Thyroid gland (tissue), 4 donors: ENCODE measurements around the gene NXN. TPM values are rescaled to one million over a fixed set of nuclear protein-coding genes. Genes with fewer than 3 reads are reported as not detected.

Experiments
- DNase-seq, 2 donors: peaks; one replicate each; pipeline ENCODE4 v3.0.0-alpha.2; 2019
- H3K27ac ChIP-seq, 3 donors: fragments of 200-600 bp; sonication (generic); 1 replicate in 2 of 3; 2 replicates in 1 of 3; pipeline ENCODE4 v1.5.1; 2016 to 2019; ENCODE audit warnings: mild to moderate bottlenecking in 1 of 3, moderate library complexity in 1 of 3
- H3K27me3 ChIP-seq: fragments of 200-600 bp; sonication (generic); one replicate; pipeline ENCODE4 v1.5.1; 2019
- H3K36me3 ChIP-seq, 2 donors: fragments of 200-600 bp; sonication (generic); one replicate each; pipeline ENCODE4 v1.5.1; 2016 to 2019
- H3K4me1 ChIP-seq, 2 donors: fragments of 200-600 bp; sonication (generic); one replicate each; pipeline ENCODE4 v1.5.1; 2017 to 2019
- H3K4me3 ChIP-seq, 3 donors: fragments of 200-600 bp; sonication (generic); replicated peaks in 1 of 3; 1 replicate in 2 of 3; 2 replicates in 1 of 3; pipeline ENCODE4 v1.5.1; 2016; ENCODE audit warnings: mild to moderate bottlenecking in 1 of 3
- H3K9me3 ChIP-seq: fragments of 200-600 bp; sonication (generic); one replicate; pipeline ENCODE4 v1.5.1; 2017
- CTCF ChIP-seq, 6 experiments: fragments of 200-600 bp in 3 of 6; fragments of 450-650 bp in 3 of 6; sonication (generic) in 3 of 6; IDR thresholded peaks; one replicate each; pipeline ENCODE4 v1.5.1; 2016 to 2019; ENCODE audit warnings: antibody characterized with exemption in 6 of 6, mild to moderate bottlenecking in 2 of 6, inconsistent platforms in 1 of 6, moderate library complexity in 1 of 6
- POLR2A ChIP-seq, 2 donors: fragments of 450-650 bp; IDR thresholded peaks; one replicate each; pipeline ENCODE4 v1.6.1; 2017; ENCODE audit warnings: antibody characterized with exemption in 2 of 2, mild to moderate bottlenecking in 2 of 2, moderate library complexity in 1 of 2
- WGBS, 2 donors: methylation state at CpG; one replicate each; pipeline ENCODE4 v1.1.5; 2017; 5-methylcytosine and 5-hydroxymethylcytosine counted together
- intact Hi-C: fragments of 100-400 bp; cut with DNase I; formaldehyde crosslinking; loops from one replicate; pipeline ENCODE4 v1.15.1; 2023
- total RNA-seq, 4 donors: library from RNA; depleted of rRNA; stranded (reverse); fragments of >200 nt; gene quantifications; one replicate each; pipeline ENCODE4 v1.2.3, GENCODE V29; 2016

Gene NXN
- total RNA-seq, 4 donors from 2014 or later, result 14.5 to 18.3 (median 17.2) TPM

DNA sequence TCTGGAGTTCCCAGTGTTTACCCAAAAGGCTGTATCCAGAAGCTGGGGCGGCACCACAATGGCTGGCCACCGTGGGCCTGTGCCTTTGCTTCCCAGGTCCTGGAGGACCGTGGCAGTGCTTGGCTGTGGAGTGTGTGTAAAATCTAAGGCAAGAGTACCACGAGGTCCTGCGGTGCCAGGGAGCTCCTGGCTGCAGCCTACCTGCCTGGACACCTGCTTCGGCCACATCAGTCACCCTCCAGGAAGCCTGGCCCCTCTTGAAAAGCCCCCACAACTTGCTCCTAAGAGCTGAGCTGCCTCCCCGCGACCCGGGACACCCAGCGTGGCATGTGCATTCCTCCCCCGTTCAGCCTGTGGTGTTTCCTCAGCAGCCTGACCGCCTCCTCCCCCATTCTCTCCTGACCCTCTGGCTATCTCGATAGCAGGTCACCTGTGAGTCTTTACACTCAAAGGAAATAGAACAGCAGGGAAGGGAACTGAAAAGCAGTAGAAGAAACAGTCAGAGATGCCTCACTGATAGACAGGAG is 25.3 kb upstream of the NXN start:
- H3K27me3 ChIP-seq, result no peaks in the 10 kb centered on the region
- TF ChIP-seq CTCF (IDR thresholded peaks at IDR 0.05) (no peak), POLR2A (IDR thresholded peaks at IDR 0.05) (no peak)
- peaks cover 22 to 27% of the 10 kb centered on the region in 2 donors for H3K36me3 ChIP-seq
- H3K27ac ChIP-seq, result peak overlapping the region in 1 of 3 donors; percentile 74
- intact Hi-C loops, result no loop called here
- H3K4me3 ChIP-seq, result no peak overlapping the region
- peaks cover 12 to 56% of the 10 kb centered on the region in 2 donors for H3K4me1 ChIP-seq
- no peaks in the 10 kb centered on the region for H3K9me3 ChIP-seq
- no peak for DNase-seq
- WGBS, 2 donors, result 45 to 51% methylated on average over 7 to 10 of the region's 13 CpGs

GRCh38 chr17:1003972-1004768 is 24.6 kb upstream of the NXN start:
- H3K9me3 ChIP-seq, result no peaks in the 10 kb centered on the region
- H3K36me3 ChIP-seq, result peaks cover 16 to 24% of the 10 kb centered on the region in 2 donors
- H3K27ac ChIP-seq, result no peak overlapping the region
- peaks cover 12 to 56% of the 10 kb centered on the region in 2 donors for H3K4me1 ChIP-seq
- no peaks in the 10 kb centered on the region for H3K27me3 ChIP-seq
- WGBS, 2 donors, result 83 to 89% methylated on average over 21 to 23 of the region's 30 CpGs
- intact Hi-C loops, result no loop called here
- no peak for TF ChIP-seq POLR2A (IDR thresholded peaks at IDR 0.05)
- TF ChIP-seq CTCF (IDR thresholded peaks at IDR 0.05), result no peak
- DNase-seq, result no peak
- no peak overlapping the region for H3K4me3 ChIP-seq

DNA sequence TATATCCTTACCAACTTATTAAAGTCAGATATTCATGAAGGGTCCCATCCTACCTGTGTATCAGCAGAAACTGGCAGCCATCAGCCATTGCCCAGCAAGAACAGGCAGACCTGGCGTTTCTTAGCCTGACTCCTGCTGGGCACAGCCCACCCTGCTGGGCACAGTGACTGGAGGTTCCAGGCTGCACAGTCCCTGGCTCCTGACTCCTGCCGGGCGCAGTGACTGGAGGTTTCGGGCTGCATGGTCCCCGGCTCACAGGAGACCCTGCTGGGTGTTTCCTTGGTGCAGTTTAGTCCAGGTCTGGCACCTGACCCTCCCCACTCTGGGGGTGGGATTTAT is 24.0 kb upstream of the NXN start:
- DNase-seq, result no peak
- peaks cover 12 to 60% of the 10 kb centered on the region in 2 donors for H3K4me1 ChIP-seq
- intact Hi-C loops, result no loop called here
- no peak overlapping the region for H3K27ac ChIP-seq
- no peak overlapping the region for H3K4me3 ChIP-seq
- 88 to 98% methylated on average over 5 of the region's 5 CpGs for WGBS, 2 donors
- no peaks in the 10 kb centered on the region for H3K9me3 ChIP-seq
- no peak for TF ChIP-seq POLR2A (IDR thresholded peaks at IDR 0.05)
- no peak for TF ChIP-seq CTCF (IDR thresholded peaks at IDR 0.05)
- H3K36me3 ChIP-seq, result peaks cover 16 to 24% of the 10 kb centered on the region in 2 donors
- no peaks in the 10 kb centered on the region for H3K27me3 ChIP-seq

DNA sequence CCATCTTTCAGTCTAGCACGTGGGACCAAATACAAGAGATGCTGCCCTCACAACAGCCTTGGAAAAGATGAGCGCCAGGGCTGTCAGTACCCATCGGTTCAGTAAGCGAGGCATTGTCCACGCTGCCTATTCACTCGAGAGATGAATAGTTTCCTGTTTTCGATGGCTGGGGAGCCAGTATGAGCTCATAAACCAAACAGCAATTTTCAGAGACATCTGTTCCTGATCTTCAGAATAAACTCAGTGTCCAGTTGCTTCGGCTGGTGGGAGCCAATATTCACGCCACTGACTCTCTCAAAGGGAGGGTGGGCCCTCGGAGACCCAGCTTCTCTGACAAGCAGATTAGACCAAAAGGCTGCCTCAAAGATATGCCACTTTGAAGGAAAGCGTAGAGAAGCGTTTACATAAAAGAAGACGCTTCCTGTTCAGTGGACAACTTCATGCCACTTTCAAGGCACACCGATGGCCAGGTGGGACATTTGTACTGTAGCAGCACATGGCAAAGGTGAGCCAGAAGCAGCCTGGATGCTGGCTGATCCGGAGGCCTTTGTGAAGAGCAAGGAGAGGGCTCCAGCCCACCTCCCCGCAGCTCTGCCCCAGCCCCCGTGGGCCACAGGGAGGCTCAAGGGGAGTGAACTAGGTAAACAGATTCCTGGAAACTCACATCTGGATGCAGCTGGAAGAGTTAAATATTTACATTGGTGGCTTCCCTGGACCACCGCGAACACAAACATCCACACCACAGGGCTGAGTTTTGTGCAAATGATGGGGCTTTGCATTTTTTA is 23.4 kb upstream of the NXN start:
- 66 to 72% methylated on average over 16 to 19 of the region's 19 CpGs for WGBS, 2 donors
- H3K36me3 ChIP-seq, result peaks cover 16 to 24% of the 10 kb centered on the region in 2 donors
- no peak for DNase-seq
- no peak overlapping the region for H3K4me3 ChIP-seq
- no peak for TF ChIP-seq POLR2A (IDR thresholded peaks at IDR 0.05)
- no peak for TF ChIP-seq CTCF (IDR thresholded peaks at IDR 0.05)
- intact Hi-C loops, result no loop called here
- H3K27me3 ChIP-seq, result no peaks in the 10 kb centered on the region
- peak overlapping the region in 2 of 3 donors; percentile 5 to 32 for H3K27ac ChIP-seq
- no peaks in the 10 kb centered on the region for H3K9me3 ChIP-seq
- peaks cover 16 to 66% of the 10 kb centered on the region in 2 donors for H3K4me1 ChIP-seq

DNA sequence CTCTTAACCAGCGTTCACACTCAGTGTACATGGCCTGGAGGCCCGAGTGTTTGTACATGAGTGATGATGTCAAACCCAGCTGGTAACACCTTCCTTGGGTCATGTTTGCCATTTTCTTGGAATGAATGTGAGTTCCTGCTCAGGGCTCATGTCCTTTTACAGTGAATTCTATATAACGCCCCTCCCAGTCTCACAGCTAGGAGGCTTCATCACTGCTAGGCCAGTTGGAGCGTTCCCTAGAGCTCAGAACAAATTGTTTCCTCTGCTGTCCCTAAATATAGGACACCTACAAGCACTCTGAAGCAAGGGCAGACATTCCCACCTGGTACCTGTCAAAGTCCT is 22.8 kb upstream of the NXN start:
- Histone ChIP-seq H3K9me3 (no peaks in the 10 kb centered on the region), H3K36me3 (peaks cover 16 to 24% of the 10 kb centered on the region in 2 donors), H3K4me3 (no peak overlapping the region), H3K4me1 (peaks cover 22 to 72% of the 10 kb centered on the region in 2 donors), H3K27me3 (no peaks in the 10 kb centered on the region), H3K27ac (peak overlapping the region in 2 of 3 donors; percentile 5 to 32)
- intact Hi-C loops, result no loop called here
- 76 to 85% methylated on average over 4 of the region's 4 CpGs for WGBS, 2 donors
- TF ChIP-seq POLR2A (IDR thresholded peaks at IDR 0.05) (no peak), CTCF (IDR thresholded peaks at IDR 0.05) (no peak)
- DNase-seq, result no peak
